H1 (cell line): Measurements from ENCODE around the gene NDNF. TPM values are rescaled to one million over a fixed set of nuclear protein-coding genes. Genes with fewer than 3 reads are reported as not detected.

ENCODE experiments used
- CTCF ChIA-PET: fragments of 300-600 bp; sonication (Branson Sonifier 250); formaldehyde crosslinking; loops from one replicate; lab custom pipeline; 2021; ENCODE audit not compliant: partially characterized antibody; lab: Charles Lee
- POLR2A ChIA-PET: fragments of 300-600 bp; sonication (Branson Sonifier 250); formaldehyde crosslinking; loops from one replicate; lab custom pipeline; 2021; ENCODE audit warnings: inconsistent platforms; ENCODE audit not compliant: partially characterized antibody; lab: Charles Lee
- DNase-seq, 2 experiments: peaks; one replicate each; pipeline versions ENCODE4 v3.0.0 to v3.0.0-alpha.2; 2010 to 2022; ENCODE audit warnings: low spot score in 2 of 2, low read depth in 1 of 2, mixed read lengths in 1 of 2
- FAIRE-seq: peaks from 2 replicates; lab custom pipeline; 2011; peaks lifted over from hg19 to GRCh38; lab: Jason Lieb, UNC
- H2AFZ ChIP-seq: 2 replicates; pipeline ENCODE4 v1.8.1; 2012; ENCODE audit warnings: low read length, inconsistent platforms
- H2AK5ac ChIP-seq: 2 replicates; pipeline ENCODE4 v1.6.1; 2013; ENCODE audit warnings: low read depth, low read length
- H2BK120ac ChIP-seq: replicated peaks from 2 replicates; pipeline ENCODE3; 2013; ENCODE audit warnings: low read depth, low read length, inconsistent platforms
- H2BK12ac ChIP-seq: 2 replicates; pipeline ENCODE4 v1.6.1; 2013; ENCODE audit warnings: low read depth, low read length
- H2BK15ac ChIP-seq: 2 replicates; pipeline ENCODE4 v1.6.1; 2013; ENCODE audit warnings: low read length
- H2BK20ac ChIP-seq: 2 replicates; pipeline ENCODE4 v1.6.1; 2013; ENCODE audit warnings: low read length
- H2BK5ac ChIP-seq: 2 replicates; pipeline ENCODE4 v1.6.1; 2013; ENCODE audit warnings: low read depth, low read length
- H3K14ac ChIP-seq: 2 replicates; pipeline ENCODE4 v1.6.1; 2013; ENCODE audit warnings: inconsistent platforms; ENCODE audit not compliant: insufficient read length
- H3K18ac ChIP-seq: 2 replicates; pipeline ENCODE4 v1.6.1; 2013; ENCODE audit warnings: low read length; ENCODE audit errors: extremely low read depth
- H3K23ac ChIP-seq: 2 replicates; pipeline ENCODE4 v1.6.1; 2013; ENCODE audit warnings: inconsistent platforms; ENCODE audit not compliant: insufficient read length
- H3K23me2 ChIP-seq: 2 replicates; pipeline ENCODE4 v1.6.1; 2013; ENCODE audit warnings: low read depth, low read length
- H3K27ac ChIP-seq: 2 replicates; pipeline ENCODE4 v1.6.1; 2011; ENCODE audit warnings: low read depth, low read length, inconsistent platforms
- H3K27me3 ChIP-seq, 4 experiments: replicated peaks in 1 of 4; 1 replicate in 1 of 4; 2 replicates in 3 of 4; pipeline versions ENCODE4 v1.6.1 to v1.8.1; 2011 to 2013; ENCODE audit warnings: low read length in 3 of 4, mild to moderate bottlenecking in 3 of 4, inconsistent platforms in 2 of 4, mixed read lengths in 2 of 4, moderate library complexity in 1 of 4; ENCODE audit not compliant: control insufficient read depth in 3 of 4, insufficient read depth in 3 of 4; ENCODE audit errors: extremely low read depth in 1 of 4
- H3K36me3 ChIP-seq, 4 experiments: 2 replicates each; pipeline versions ENCODE4 v1.6.1 to v1.8.1; 2011 to 2013; ENCODE audit warnings: mild to moderate bottlenecking in 4 of 4, low read length in 3 of 4, moderate library complexity in 2 of 4, control low read depth in 1 of 4, inconsistent platforms in 1 of 4; ENCODE audit not compliant: insufficient read depth in 4 of 4, control insufficient read depth in 2 of 4
- H3K4ac ChIP-seq: replicated peaks from 2 replicates; pipeline ENCODE3; 2013; ENCODE audit warnings: low read length, low read depth, mixed read lengths, inconsistent platforms; ENCODE audit not compliant: insufficient read length
- H3K4me1 ChIP-seq, 4 experiments: replicated peaks in 1 of 4; 1 replicate in 1 of 4; 2 replicates in 3 of 4; pipeline versions ENCODE4 v1.6.1 to v1.8.1; 2011 to 2013; ENCODE audit warnings: low read length in 3 of 4, inconsistent platforms in 2 of 4, mixed read lengths in 1 of 4; ENCODE audit not compliant: insufficient read depth in 4 of 4, control insufficient read depth in 3 of 4
- H3K4me2 ChIP-seq, 2 experiments: 2 replicates each; pipeline versions ENCODE4 v1.6.1 to v1.8.1; 2011 to 2013; ENCODE audit warnings: low read depth in 2 of 2, low read length in 2 of 2, control low read depth in 1 of 2, inconsistent platforms in 1 of 2, mild to moderate bottlenecking in 1 of 2; ENCODE audit not compliant: insufficient read depth in 1 of 2
- H3K4me3 ChIP-seq, 4 experiments: fragments of 200-600, 300-600 bp in 1 of 4; sonication (generic), shearing (Covaris generic), sonication (Bioruptor Twin) in 1 of 4; 2 replicates each; pipeline versions ENCODE4 v1.5.1 to v1.8.1; 2011 to 2016; ENCODE audit warnings: low read length in 4 of 4, low read depth in 3 of 4, control low read depth in 2 of 4, inconsistent platforms in 2 of 4, mild to moderate bottlenecking in 2 of 4, mixed read lengths in 1 of 4, moderate library complexity in 1 of 4; ENCODE audit not compliant: insufficient read depth in 2 of 4; ENCODE audit errors: extremely low read depth in 1 of 4
- H3K56ac ChIP-seq: replicated peaks from 2 replicates; pipeline ENCODE3; 2013; ENCODE audit warnings: low read depth, mild to moderate bottlenecking, mixed read lengths, low read length, inconsistent platforms; ENCODE audit not compliant: insufficient read length
- H3K79me1 ChIP-seq: 2 replicates; pipeline ENCODE4 v1.6.1; 2013; ENCODE audit warnings: low read depth, low read length, control low read depth
- H3K79me2 ChIP-seq, 2 experiments: 2 replicates each; pipeline versions ENCODE4 v1.6.1 to v1.8.1; 2012 to 2013; ENCODE audit warnings: low read length in 2 of 2, mild to moderate bottlenecking in 2 of 2, inconsistent platforms in 1 of 2; ENCODE audit not compliant: insufficient read depth in 2 of 2, control insufficient read depth in 1 of 2
- H3K9ac ChIP-seq, 4 experiments: replicated peaks in 1 of 4; 1 replicate in 1 of 4; 2 replicates in 3 of 4; pipeline versions ENCODE4 v1.6.1 to v1.8.1; 2011 to 2013; ENCODE audit warnings: low read depth in 3 of 4, low read length in 3 of 4, control low read depth in 2 of 4, mild to moderate bottlenecking in 2 of 4, moderate library complexity in 2 of 4, inconsistent platforms in 1 of 4; ENCODE audit errors: extremely low read depth in 1 of 4
- H3K9me3 ChIP-seq, 2 experiments: 2 replicates each; pipeline versions ENCODE4 v1.6.1 to v1.8.1; 2012 to 2013; ENCODE audit warnings: mild to moderate bottlenecking in 2 of 2, moderate library complexity in 2 of 2, control low read depth in 1 of 2, inconsistent platforms in 1 of 2, low read depth in 1 of 2, low read length in 1 of 2, mixed read lengths in 1 of 2; ENCODE audit not compliant: insufficient read depth in 2 of 2
- H4K20me1 ChIP-seq, 2 experiments: replicated peaks in 1 of 2; 2 replicates each; pipeline versions ENCODE3 to v1.8.1; 2011 to 2013; ENCODE audit warnings: inconsistent platforms in 2 of 2, low read length in 2 of 2, mild to moderate bottlenecking in 1 of 2; ENCODE audit not compliant: insufficient read depth in 2 of 2, control insufficient read depth in 1 of 2
- H4K5ac ChIP-seq: 2 replicates; pipeline ENCODE4 v1.6.1; 2013; ENCODE audit warnings: low read length, low read depth, mixed read lengths, inconsistent platforms; ENCODE audit not compliant: insufficient read length
- H4K8ac ChIP-seq: 2 replicates; pipeline ENCODE4 v1.8.0; 2013; ENCODE audit warnings: mild to moderate bottlenecking, moderate library complexity, low read length, inconsistent platforms; ENCODE audit not compliant: insufficient read depth; ENCODE audit errors: extremely low read depth
- H4K91ac ChIP-seq: replicated peaks from 2 replicates; pipeline ENCODE3; 2013; ENCODE audit warnings: low read length, mixed read lengths, inconsistent platforms; ENCODE audit not compliant: insufficient read length
- EGR1 ChIP-seq: IDR thresholded peaks from 2 replicates; pipeline ENCODE4 v1.6.1; 2011; ENCODE audit warnings: low read depth, low read length, borderline replicate concordance
- GTF2F1 ChIP-seq: IDR thresholded peaks from 2 replicates; pipeline ENCODE4 v1.6.1; 2012; ENCODE audit warnings: low read depth, low read length, improper control_type of control experiment, borderline replicate concordance
- HDAC6 ChIP-seq: IDR thresholded peaks from one replicate; pipeline ENCODE4 v1.7.1; 2012; ENCODE audit warnings: low read depth, mild to moderate bottlenecking, inconsistent platforms, low read length, moderate library complexity
- KDM1A ChIP-seq: fragments of 200-600, 300-600 bp; sonication (generic); IDR thresholded peaks from 2 replicates; pipeline ENCODE4 v1.7.1; 2016; ENCODE audit warnings: mild to moderate bottlenecking, low read length, borderline replicate concordance
- PHF8 ChIP-seq: fragments of 200-600 bp; sonication (generic); conservative IDR thresholded peaks from 2 replicates; pipeline ENCODE4 v1.7.1; 2012; ENCODE audit warnings: low read depth, mild to moderate bottlenecking, inconsistent platforms, low read length, moderate library complexity
- POLR2A ChIP-seq, 2 experiments: IDR thresholded peaks; 1 replicate in 1 of 2; 2 replicates in 1 of 2; pipeline ENCODE4 v1.6.1; 2011; ENCODE audit warnings: low read depth in 2 of 2, low read length in 2 of 2, mild to moderate bottlenecking in 2 of 2; ENCODE audit errors: control extremely low read depth in 1 of 2
- POU5F1 ChIP-seq: IDR thresholded peaks from 2 replicates; pipeline ENCODE4 v1.6.1; 2011; ENCODE audit warnings: low read depth, mild to moderate bottlenecking, low read length, moderate library complexity
- SP4 ChIP-seq: IDR thresholded peaks from 2 replicates; pipeline ENCODE4 v1.6.1; 2012; ENCODE audit warnings: low read length, inconsistent platforms
- YY1 ChIP-seq: IDR thresholded peaks from 2 replicates; pipeline ENCODE4 v1.6.1; 2011; ENCODE audit warnings: low read depth, mild to moderate bottlenecking, low read length
- whole genome bisulfite sequencing, 2 experiments: shearing (Covaris generic) in 1 of 2; methylation state at CpG; one replicate each; pipeline versions ENCODE4 v1.1.6 to v1.1.7; 2013 to 2015; ENCODE audit warnings: low lambda C conversion rate in 2 of 2, mixed read lengths in 2 of 2, inconsistent platforms in 1 of 2, low coverage in 1 of 2, missing lambda C conversion rate in 1 of 2; ENCODE audit not compliant: insufficient replicate concordance in 2 of 2, insufficient coverage in 1 of 2, insufficient read length in 1 of 2; ENCODE audit errors: extremely low coverage in 1 of 2, missing lambda C conversion rate in 1 of 2; 5-methylcytosine and 5-hydroxymethylcytosine counted together
- polyA plus RNA-seq, 7 experiments: library from polyadenylated mRNA; depleted of rRNA in 3 of 7; stranded (reverse) in 5 of 7; unstranded in 2 of 7; fragments of >200 nt in 5 of 7; fragments of 200-250 nt in 2 of 7; gene quantifications; 1 replicate in 5 of 7; 2 replicates in 1 of 7; 4 replicates in 1 of 7; pipeline versions ENCODE4 v1.2.1 to v1.2.3, GENCODE V29; 2011 to 2013; ENCODE audit warnings: missing spikeins in 2 of 7, mixed read lengths in 2 of 7
- total RNA-seq: library from RNA; stranded (reverse); fragmentation: NEBNext Ultra II Directional; extraction: Animal tissue kit (Norgen Biotek cat#: 25700); gene quantifications from 2 replicates; pipeline ENCODE4 v1.2.1, GENCODE V29; 2021

NDNF gene
- total and polyA plus RNA-seq, 2 of the 8 experiments (the other 6 are each of a cell fraction or from before 2014, with no cell fraction given) = 0.70 to 1.6 TPM

GRCh38 chr4:121011780-121012340, 60.5 kb downstream of the NDNF start:
- Histone ChIP-seq H2BK15ac (no peak overlapping the region), H4K20me1 (no peaks in the 10 kb centered on the region), H2AFZ (no peak overlapping the region), H4K5ac (no peak overlapping the region), H2BK12ac (no peak overlapping the region), H3K14ac (no peak overlapping the region), H3K79me2 (no peaks in the 10 kb centered on the region), H3K79me1 (no peaks in the 10 kb centered on the region), H3K56ac (no peak overlapping the region), H2BK5ac (no peak overlapping the region), H4K8ac (no peak overlapping the region), H3K23me2 (no peaks in the 10 kb centered on the region), H3K9me3 (no peaks in the 10 kb centered on the region), H3K23ac (no peak overlapping the region), H3K36me3 (no peaks in the 10 kb centered on the region), H3K27ac (no peak overlapping the region), H2AK5ac (no peak overlapping the region), H3K4me1 (peaks cover 0 to 7% (median 2%) of the 10 kb centered on the region in 4 experiments; a peak in 3 of 7 replicates), H3K18ac (no peak overlapping the region), H3K9ac (no peak overlapping the region), H3K4me2 (0 out of 4 replicates have a peak overlapping the region, but pooled peaks of 1 of the 2 experiments have one; percentile 8), H2BK120ac (no peak overlapping the region), H2BK20ac (no peak overlapping the region), H3K27me3 (no peaks in the 10 kb centered on the region), H4K91ac (no peak overlapping the region), H3K4ac (no peak overlapping the region), H3K4me3 (peak overlapping the region in 1 of 4 experiments; percentile 10; a peak in 1 of 8 replicates)
- CTCF ChIA-PET = interaction anchor here (1.3 to 2.2 kb wide), 3 partner anchors 10 to 856 kb away, joined by 3 to 5 read pairs (median 4); no protein-coding TSS in a partner anchor
- POLR2A ChIA-PET = no interaction called here
- peak in 1 of 2 experiments; percentile 17 for DNase-seq
- WGBS, 2 experiments = 81% methylated on average over 1 of the region's 1 CpG; no CpG with 5 or more reads in 1 of the 2 experiments
- FAIRE-seq = no peak
- TF ChIP-seq GTF2F1 (no peak), YY1 (peak; percentile 66; the same call in 1 of the 2 replicates), PHF8 (no peak), POLR2A (IDR thresholded peaks at IDR 0.05; ENCODE audit: control extremely low read depth in 1 of 2, low read depth in 2 of 2, low read length in 2 of 2) (no peak), SP4 (no peak), POU5F1 (no peak), HDAC6 (no peak), KDM1A (no peak), EGR1 (no peak)
- TF ChIP-seq, all 59 proteins: peak for 1
